Fibroblast of lung (primary cell): ENCODE measurements around the gene SIK3. TPM values are rescaled to one million over a fixed set of nuclear protein-coding genes. Genes with fewer than 3 reads are reported as not detected.

Experiments
- DNase-seq, 2 donors: peaks; one replicate each; pipeline versions ENCODE4 v3.0.0 to v3.0.0-alpha.2; 2010; ENCODE audit warnings: low read depth in 2 of 2
- H2AFZ ChIP-seq: 2 replicates; pipeline ENCODE4 v1.5.1; 2012; ENCODE audit warnings: low read length, control low read depth, inconsistent platforms
- H3K27ac ChIP-seq: 2 replicates; pipeline ENCODE4 v1.5.1; 2011; ENCODE audit warnings: low read length, control low read depth; ENCODE audit not compliant: insufficient read depth
- H3K27me3 ChIP-seq: 2 replicates; pipeline ENCODE4 v1.5.1; 2011; ENCODE audit warnings: mild to moderate bottlenecking, low read length; ENCODE audit not compliant: control insufficient read depth, insufficient read depth
- H3K36me3 ChIP-seq: 2 replicates; pipeline ENCODE4 v1.5.1; 2011; ENCODE audit warnings: low read length; ENCODE audit not compliant: control insufficient read depth, insufficient read depth
- H3K4me1 ChIP-seq: 2 replicates; pipeline ENCODE4 v1.5.1; 2011; ENCODE audit warnings: low read length; ENCODE audit not compliant: control insufficient read depth, insufficient read depth; ENCODE audit errors: extremely low read depth
- H3K4me2 ChIP-seq: 2 replicates; pipeline ENCODE4 v1.5.1; 2011; ENCODE audit warnings: low read length, control low read depth; ENCODE audit not compliant: insufficient read depth; ENCODE audit errors: extremely low read depth
- H3K4me3 ChIP-seq, 4 experiments: fragments of 200-600 bp in 1 of 4; sonication (generic) in 1 of 4; replicated peaks in 1 of 4; 2 replicates each; pipeline ENCODE4 v1.5.1; 2011 to 2016; ENCODE audit warnings: low read length in 4 of 4, low read depth in 3 of 4, mild to moderate bottlenecking in 3 of 4, control low read depth in 2 of 4, inconsistent platforms in 1 of 4, mixed read lengths in 1 of 4; ENCODE audit not compliant: insufficient read depth in 1 of 4; ENCODE audit errors: control extremely low read depth in 1 of 4
- H3K79me2 ChIP-seq: 2 replicates; pipeline ENCODE4 v1.5.1; 2012; ENCODE audit warnings: mild to moderate bottlenecking, low read length, inconsistent platforms; ENCODE audit not compliant: control insufficient read depth, insufficient read depth
- H3K9ac ChIP-seq: 2 replicates; pipeline ENCODE4 v1.5.1; 2011; ENCODE audit warnings: mild to moderate bottlenecking, low read length, control low read depth; ENCODE audit not compliant: insufficient read depth
- H3K9me3 ChIP-seq: 2 replicates; pipeline ENCODE4 v1.5.1; 2012; ENCODE audit warnings: low read depth, low read length; ENCODE audit not compliant: control insufficient read depth, insufficient read depth
- H4K20me1 ChIP-seq: 2 replicates; pipeline ENCODE4 v1.5.1; 2011; ENCODE audit warnings: low read length; ENCODE audit not compliant: control insufficient read depth, insufficient read depth; ENCODE audit errors: extremely low read depth
- EZH2 ChIP-seq: IDR thresholded peaks from 2 replicates; pipeline ENCODE4 v1.5.1; 2012; ENCODE audit warnings: low read length, control low read depth, mild to moderate bottlenecking; ENCODE audit errors: missing control alignments
- polyA plus RNA-seq, 2 donors: library from polyadenylated mRNA; depleted of rRNA in 1 of 2; stranded (reverse) in 1 of 2; unstranded in 1 of 2; fragments of >200 nt; gene quantifications; 2 replicates each; pipeline ENCODE4 v1.2.1, GENCODE V29; 2011 to 2012; ENCODE audit warnings: missing spikeins in 1 of 2
- total RNA-seq: library from RNA; depleted of rRNA; stranded (reverse); fragments of >200 nt; gene quantifications from 2 replicates; pipeline ENCODE4 v1.2.1, GENCODE V29; 2014
- TF ChIP-seq, protein P1 (sequence below), 2 donors: IDR thresholded peaks in 1 of 2; conservative IDR thresholded peaks in 1 of 2; 1 replicate in 1 of 2; 2 replicates in 1 of 2; pipeline ENCODE4 v1.5.1; 2011 to 2012; ENCODE audit warnings: low read length in 2 of 2, control low read depth in 1 of 2, inconsistent platforms in 1 of 2, low read depth in 1 of 2, mild to moderate bottlenecking in 1 of 2

The SIK3 gene
- total and polyA plus RNA-seq, 2 donors (not counting 1 experiment from before 2014, with no cell fraction given), result 7.1 to 22.8 TPM

DNA sequence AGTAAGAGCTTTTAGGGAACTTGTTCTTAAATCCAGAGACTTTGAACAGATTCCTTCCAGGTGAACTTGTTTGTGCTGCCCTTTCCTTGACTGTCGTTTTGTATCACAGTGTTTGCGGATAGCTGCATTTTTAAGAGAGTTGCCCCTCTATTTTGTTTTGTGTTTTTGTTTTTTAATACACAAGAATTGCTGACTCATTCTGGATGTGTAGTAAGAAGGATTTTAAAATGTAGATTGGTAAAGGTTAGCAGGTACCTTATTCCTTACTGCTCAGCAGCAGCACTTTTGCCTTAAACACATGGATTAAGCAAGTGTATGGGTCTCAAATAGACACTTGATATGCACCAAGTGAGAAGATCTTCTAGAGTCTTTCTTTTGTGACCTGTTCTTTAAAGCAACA is 297.6 kb downstream of the SIK3 start:
- H3K9ac ChIP-seq, result no peak overlapping the region
- no peaks in the 10 kb centered on the region for H3K36me3 ChIP-seq
- no peak for DNase-seq
- H3K27me3 ChIP-seq, result no peaks in the 10 kb centered on the region
- no peak overlapping the region for H3K4me3 ChIP-seq
- H3K27ac ChIP-seq, result no peak overlapping the region
- H3K9me3 ChIP-seq, result no peaks in the 10 kb centered on the region
- no peaks in the 10 kb centered on the region for H3K4me1 ChIP-seq
- no peak overlapping the region for H2AFZ ChIP-seq
- H3K4me2 ChIP-seq, result no peak overlapping the region
- TF ChIP-seq, protein P1, sequence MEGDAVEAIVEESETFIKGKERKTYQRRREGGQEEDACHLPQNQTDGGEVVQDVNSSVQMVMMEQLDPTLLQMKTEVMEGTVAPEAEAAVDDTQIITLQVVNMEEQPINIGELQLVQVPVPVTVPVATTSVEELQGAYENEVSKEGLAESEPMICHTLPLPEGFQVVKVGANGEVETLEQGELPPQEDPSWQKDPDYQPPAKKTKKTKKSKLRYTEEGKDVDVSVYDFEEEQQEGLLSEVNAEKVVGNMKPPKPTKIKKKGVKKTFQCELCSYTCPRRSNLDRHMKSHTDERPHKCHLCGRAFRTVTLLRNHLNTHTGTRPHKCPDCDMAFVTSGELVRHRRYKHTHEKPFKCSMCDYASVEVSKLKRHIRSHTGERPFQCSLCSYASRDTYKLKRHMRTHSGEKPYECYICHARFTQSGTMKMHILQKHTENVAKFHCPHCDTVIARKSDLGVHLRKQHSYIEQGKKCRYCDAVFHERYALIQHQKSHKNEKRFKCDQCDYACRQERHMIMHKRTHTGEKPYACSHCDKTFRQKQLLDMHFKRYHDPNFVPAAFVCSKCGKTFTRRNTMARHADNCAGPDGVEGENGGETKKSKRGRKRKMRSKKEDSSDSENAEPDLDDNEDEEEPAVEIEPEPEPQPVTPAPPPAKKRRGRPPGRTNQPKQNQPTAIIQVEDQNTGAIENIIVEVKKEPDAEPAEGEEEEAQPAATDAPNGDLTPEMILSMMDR (conservative IDR thresholded peaks at IDR 0.05 in 1 of 2, IDR thresholded peaks at IDR 0.05 in 1 of 2; ENCODE audit: low read depth in 1 of 2, low read length in 2 of 2), result no peak
- no peak for TF ChIP-seq EZH2
- no peaks in the 10 kb centered on the region for H3K79me2 ChIP-seq
- no peaks in the 10 kb centered on the region for H4K20me1 ChIP-seq

DNA sequence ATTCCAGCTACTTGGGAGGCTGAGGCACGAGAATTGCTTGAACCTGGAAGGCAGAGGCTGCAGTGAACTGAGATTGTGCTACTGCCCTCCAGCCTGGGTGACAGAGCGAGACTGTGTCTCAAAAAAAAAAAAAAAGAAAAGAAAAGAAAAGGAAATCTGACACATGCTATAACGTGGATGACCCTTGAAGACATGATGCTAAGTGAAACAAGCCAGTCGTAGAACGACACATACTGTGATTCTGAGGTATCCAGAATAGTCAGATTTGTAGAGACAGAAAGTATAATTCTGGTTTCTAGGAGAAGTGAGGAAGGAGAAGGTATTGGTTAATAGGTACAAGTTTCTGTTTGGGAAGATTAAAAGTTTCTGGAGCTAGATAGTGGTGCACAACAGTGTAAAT is 299.9 kb downstream of the SIK3 start:
- TF ChIP-seq EZH2, result no peak
- TF ChIP-seq, protein P1 (conservative IDR thresholded peaks at IDR 0.05 in 1 of 2, IDR thresholded peaks at IDR 0.05 in 1 of 2; ENCODE audit: low read depth in 1 of 2, low read length in 2 of 2), result no peak
- Histone ChIP-seq H3K27me3 (no peaks in the 10 kb centered on the region), H3K9ac (no peak overlapping the region), H3K36me3 (no peaks in the 10 kb centered on the region), H3K27ac (no peak overlapping the region), H3K79me2 (no peaks in the 10 kb centered on the region), H3K4me1 (peaks cover 3% of the 10 kb centered on the region), H2AFZ (no peak overlapping the region), H3K4me2 (no peak overlapping the region), H4K20me1 (no peaks in the 10 kb centered on the region), H3K9me3 (no peaks in the 10 kb centered on the region), H3K4me3 (no peak overlapping the region)
- no peak for DNase-seq

DNA sequence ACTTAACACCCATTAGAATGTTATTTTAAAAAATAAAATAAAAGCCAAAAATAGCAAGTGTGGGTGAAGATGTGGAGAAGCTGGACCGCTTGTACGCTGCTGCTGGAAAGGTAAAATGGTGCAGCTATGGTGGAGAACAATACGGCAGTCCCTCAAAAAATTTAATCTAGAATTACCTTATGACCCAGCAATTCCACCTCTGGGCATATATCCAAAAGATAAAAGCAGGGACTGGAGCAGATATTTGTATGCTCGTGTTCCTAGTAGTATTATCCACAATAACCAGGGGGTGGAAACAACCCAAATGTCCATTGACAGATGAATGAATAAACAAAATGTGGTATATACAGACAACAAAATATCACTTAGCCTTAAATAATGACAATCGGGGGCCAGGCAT is 300.4 kb downstream of the SIK3 start:
- Histone ChIP-seq H3K4me2 (no peak overlapping the region), H3K9ac (no peak overlapping the region), H3K4me3 (no peak overlapping the region), H3K4me1 (peaks cover 6% of the 10 kb centered on the region), H4K20me1 (no peaks in the 10 kb centered on the region), H3K36me3 (no peaks in the 10 kb centered on the region), H2AFZ (no peak overlapping the region), H3K27ac (no peak overlapping the region), H3K9me3 (no peaks in the 10 kb centered on the region), H3K27me3 (no peaks in the 10 kb centered on the region), H3K79me2 (no peaks in the 10 kb centered on the region)
- DNase-seq, result no peak
- TF ChIP-seq, protein P1 (conservative IDR thresholded peaks at IDR 0.05 in 1 of 2, IDR thresholded peaks at IDR 0.05 in 1 of 2; ENCODE audit: low read depth in 1 of 2, low read length in 2 of 2), result no peak
- no peak for TF ChIP-seq EZH2
